Ishikawa (cell line): ENCODE results near the gene C1orf21.

Experiments used
- CEBPB ChIP-seq: IDR thresholded peaks from 2 replicates; pipeline ENCODE4 v1.6.1; 2012
- CREB1 ChIP-seq: IDR thresholded peaks from 2 replicates; pipeline ENCODE4 v1.6.1; 2012; ENCODE audit warnings: low read depth
- EGR1 ChIP-seq: IDR thresholded peaks from 2 replicates; pipeline ENCODE4 v1.6.1; 2012
- EP300 ChIP-seq: IDR thresholded peaks from 2 replicates; pipeline ENCODE4 v1.6.1; 2012; ENCODE audit warnings: borderline replicate concordance
- RAD21 ChIP-seq: IDR thresholded peaks from 2 replicates; pipeline ENCODE4 v1.6.1; 2012; ENCODE audit warnings: low read depth
- TCF12 ChIP-seq: IDR thresholded peaks from 2 replicates; pipeline ENCODE4 v1.6.1; 2012; ENCODE audit warnings: low read depth
- YY1 ChIP-seq: IDR thresholded peaks from 2 replicates; pipeline ENCODE4 v1.6.1; 2012; ENCODE audit warnings: low read depth
- TF ChIP-seq, protein P1 (sequence below): IDR thresholded peaks from 2 replicates; pipeline ENCODE4 v1.6.1; 2012
- TF ChIP-seq, protein P2 (sequence below): IDR thresholded peaks from 2 replicates; pipeline ENCODE4 v1.6.1; 2012; ENCODE audit warnings: low read depth, mild to moderate bottlenecking

DNA sequence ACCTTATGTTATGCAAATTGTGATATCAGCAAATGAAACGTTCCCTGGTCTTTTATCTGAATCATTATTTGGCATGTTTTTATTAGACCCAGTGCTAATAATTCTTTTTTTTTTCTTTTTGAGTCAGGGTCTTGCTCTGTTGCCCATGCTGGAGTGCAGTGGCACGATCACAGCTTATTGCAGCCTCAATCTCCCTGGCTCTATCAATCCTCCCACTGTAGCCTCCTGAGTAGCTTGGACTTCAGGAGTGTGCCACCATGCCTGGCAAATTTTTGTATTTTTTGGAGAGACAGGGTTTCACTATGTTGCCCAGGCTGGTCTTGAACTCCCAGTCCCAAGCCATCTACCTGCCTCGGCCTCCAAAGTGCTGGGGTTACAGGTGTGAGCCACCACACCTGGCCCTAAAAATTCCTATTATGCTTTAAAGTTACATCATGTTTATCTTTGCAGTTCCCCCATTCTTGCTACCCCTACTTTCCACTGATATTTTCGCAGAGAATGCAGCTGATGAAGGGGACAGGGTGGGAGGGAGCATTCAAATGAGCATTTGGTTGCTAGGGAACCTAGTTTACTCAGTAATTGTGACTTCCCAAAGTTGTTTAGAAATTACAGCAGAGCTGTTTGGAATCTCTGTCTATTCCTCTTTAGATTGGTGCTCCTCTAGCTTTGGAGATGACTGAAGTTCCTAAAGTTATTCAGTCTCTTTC is 18.4 kb downstream of the C1orf21 start:
- TF ChIP-seq EP300 (no peak), TCF12 (no peak), EGR1 (no peak), CREB1 (no peak), CEBPB (no peak), RAD21 (no peak), YY1 (no peak)
- TF ChIP-seq, protein P1, sequence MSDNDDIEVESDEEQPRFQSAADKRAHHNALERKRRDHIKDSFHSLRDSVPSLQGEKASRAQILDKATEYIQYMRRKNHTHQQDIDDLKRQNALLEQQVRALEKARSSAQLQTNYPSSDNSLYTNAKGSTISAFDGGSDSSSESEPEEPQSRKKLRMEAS, result no peak
- TF ChIP-seq, protein P2, sequence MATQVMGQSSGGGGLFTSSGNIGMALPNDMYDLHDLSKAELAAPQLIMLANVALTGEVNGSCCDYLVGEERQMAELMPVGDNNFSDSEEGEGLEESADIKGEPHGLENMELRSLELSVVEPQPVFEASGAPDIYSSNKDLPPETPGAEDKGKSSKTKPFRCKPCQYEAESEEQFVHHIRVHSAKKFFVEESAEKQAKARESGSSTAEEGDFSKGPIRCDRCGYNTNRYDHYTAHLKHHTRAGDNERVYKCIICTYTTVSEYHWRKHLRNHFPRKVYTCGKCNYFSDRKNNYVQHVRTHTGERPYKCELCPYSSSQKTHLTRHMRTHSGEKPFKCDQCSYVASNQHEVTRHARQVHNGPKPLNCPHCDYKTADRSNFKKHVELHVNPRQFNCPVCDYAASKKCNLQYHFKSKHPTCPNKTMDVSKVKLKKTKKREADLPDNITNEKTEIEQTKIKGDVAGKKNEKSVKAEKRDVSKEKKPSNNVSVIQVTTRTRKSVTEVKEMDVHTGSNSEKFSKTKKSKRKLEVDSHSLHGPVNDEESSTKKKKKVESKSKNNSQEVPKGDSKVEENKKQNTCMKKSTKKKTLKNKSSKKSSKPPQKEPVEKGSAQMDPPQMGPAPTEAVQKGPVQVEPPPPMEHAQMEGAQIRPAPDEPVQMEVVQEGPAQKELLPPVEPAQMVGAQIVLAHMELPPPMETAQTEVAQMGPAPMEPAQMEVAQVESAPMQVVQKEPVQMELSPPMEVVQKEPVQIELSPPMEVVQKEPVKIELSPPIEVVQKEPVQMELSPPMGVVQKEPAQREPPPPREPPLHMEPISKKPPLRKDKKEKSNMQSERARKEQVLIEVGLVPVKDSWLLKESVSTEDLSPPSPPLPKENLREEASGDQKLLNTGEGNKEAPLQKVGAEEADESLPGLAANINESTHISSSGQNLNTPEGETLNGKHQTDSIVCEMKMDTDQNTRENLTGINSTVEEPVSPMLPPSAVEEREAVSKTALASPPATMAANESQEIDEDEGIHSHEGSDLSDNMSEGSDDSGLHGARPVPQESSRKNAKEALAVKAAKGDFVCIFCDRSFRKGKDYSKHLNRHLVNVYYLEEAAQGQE, result no peak
